Embryonic facial prominence (tissue), 1 donor: Measurements from ENCODE around the gene PGLYRP1.

Experiments
- DNase-seq: peaks from one replicate; pipeline ENCODE4 v3.0.0-alpha.2; 2016; ENCODE audit errors: extremely low spot score

Gene PGLYRP1

GRCh38 chr19:46022431-46023310 is at the start of gene PGLYRP1:
PGLYRP1 (minus strand) TSS chr19:46023053; CDS start chr19:46023021, 32 bp downstream.
- DNase-seq, result no peak

GRCh38 chr19:46069806-46070341 is 47.0 kb upstream of the PGLYRP1 start:
- DNase-seq, result no peak

GRCh38 chr19:46068345-46069258 is 45.7 kb upstream of the PGLYRP1 start:
- no peak for DNase-seq

GRCh38 chr19:46067691-46068090 is 44.8 kb upstream of the PGLYRP1 start:
- no peak for DNase-seq

GRCh38 chr19:46066471-46066870 is 43.6 kb upstream of the PGLYRP1 start:
- DNase-seq, result no peak

GRCh38 chr19:46065486-46066071 is 42.7 kb upstream of the PGLYRP1 start:
- DNase-seq, result no peak

GRCh38 chr19:46063201-46063600 is 40.3 kb upstream of the PGLYRP1 start:
- no peak for DNase-seq

- no peak for DNase-seq
Observed at GRCh38 chr19:46060012-46060411, 37.2 kb upstream of the PGLYRP1 start.

GRCh38 chr19:46058778-46059177 is 35.9 kb upstream of the PGLYRP1 start:
- DNase-seq, result no peak

GRCh38 chr19:46056536-46056935 is 33.7 kb upstream of the PGLYRP1 start:
- no peak for DNase-seq

GRCh38 chr19:46052896-46053295 is 30.0 kb upstream of the PGLYRP1 start:
- DNase-seq, result no peak

- no peak for DNase-seq
Observed at GRCh38 chr19:46049597-46049996, 26.7 kb upstream of the PGLYRP1 start.

- DNase-seq, result no peak
Observed at GRCh38 chr19:46043519-46043918, 20.7 kb upstream of the PGLYRP1 start.

- DNase-seq, result no peak
Observed at GRCh38 chr19:46042252-46042883, 19.5 kb upstream of the PGLYRP1 start.

- DNase-seq, result no peak
Observed at GRCh38 chr19:46040952-46041500, 18.2 kb upstream of the PGLYRP1 start, which contains the start of gene IGFL4. IGFL4 (minus strand) TSS chr19:46041002; CDS start chr19:46040962, 40 bp downstream.

- no peak for DNase-seq
Observed at GRCh38 chr19:46040125-46040524, 17.3 kb upstream of the PGLYRP1 start.

GRCh38 chr19:46036744-46037128 is 13.9 kb upstream of the PGLYRP1 start:
- no peak for DNase-seq

GRCh38 chr19:46035986-46036743 is 13.3 kb upstream of the PGLYRP1 start:
- DNase-seq, result no peak

GRCh38 chr19:46035546-46035945 is 12.7 kb upstream of the PGLYRP1 start:
- no peak for DNase-seq

- DNase-seq, result no peak
Observed at GRCh38 chr19:46033401-46033800, 10.5 kb upstream of the PGLYRP1 start.
